Measurements from ENCODE around the gene CPNE5. TPM values are rescaled to one million over a fixed set of nuclear protein-coding genes. Genes with fewer than 3 reads are reported as not detected.
"Not testable (repeated sequence)": the region's sequence is repeated elsewhere in the genome, so short reads cannot be mapped to it uniquely, and the experiment has no call there.

Gene CPNE5
- total and polyA plus RNA-seq, 2 donors (not counting 1 experiment from before 2014, with no cell fraction given), result 0.02 TPM; not detected in 1

DNA sequence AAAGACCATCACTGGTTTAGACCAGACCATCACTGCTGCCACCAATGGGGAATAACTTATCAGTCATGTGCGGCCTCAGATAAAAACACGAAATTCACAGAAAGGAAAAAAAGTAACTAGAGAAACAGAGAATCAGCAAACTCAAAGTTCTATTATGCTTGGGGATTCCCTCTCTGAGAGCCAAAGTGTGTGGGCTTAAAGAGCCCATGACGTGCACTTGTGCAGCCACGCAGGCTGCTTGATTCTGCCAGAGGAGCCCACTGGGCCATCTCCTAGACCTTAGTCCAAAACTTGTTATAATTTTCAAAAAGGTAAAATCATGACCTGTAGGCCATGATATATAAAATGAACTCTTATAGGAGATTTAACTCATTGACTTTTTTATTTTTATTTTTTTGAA, 126.4 kb downstream of the CPNE5 start:
- Histone ChIP-seq H3K9ac (ENCODE audit: insufficient read depth, low read length) (no peak overlapping the region), H3K4me3 (replicated peaks in 1 of 4; ENCODE audit: control extremely low read depth in 1 of 4, insufficient read depth in 1 of 4, low read depth in 3 of 4, low read length in 4 of 4) (no peak overlapping the region), H4K20me1 (ENCODE audit: control insufficient read depth, extremely low read depth, insufficient read depth, low read length) (no peaks in the 10 kb centered on the region), H3K27ac (ENCODE audit: insufficient read depth, low read length) (no peak overlapping the region), H3K9me3 (ENCODE audit: control insufficient read depth, insufficient read depth, low read depth, low read length) (no peaks in the 10 kb centered on the region), H3K4me1 (ENCODE audit: control insufficient read depth, extremely low read depth, insufficient read depth, low read length) (no peaks in the 10 kb centered on the region), H3K79me2 (ENCODE audit: control insufficient read depth, insufficient read depth, low read length) (no peaks in the 10 kb centered on the region), H2AFZ (ENCODE audit: low read length) (no peak overlapping the region), H3K27me3 (ENCODE audit: control insufficient read depth, insufficient read depth, low read length) (peaks cover 9% of the 10 kb centered on the region), H3K4me2 (ENCODE audit: extremely low read depth, insufficient read depth, low read length) (no peak overlapping the region), H3K36me3 (ENCODE audit: control insufficient read depth, insufficient read depth, low read length) (no peaks in the 10 kb centered on the region)
- no peak for DNase-seq (ENCODE audit: low read depth in 2 of 2)
- TF ChIP-seq, protein P1, sequence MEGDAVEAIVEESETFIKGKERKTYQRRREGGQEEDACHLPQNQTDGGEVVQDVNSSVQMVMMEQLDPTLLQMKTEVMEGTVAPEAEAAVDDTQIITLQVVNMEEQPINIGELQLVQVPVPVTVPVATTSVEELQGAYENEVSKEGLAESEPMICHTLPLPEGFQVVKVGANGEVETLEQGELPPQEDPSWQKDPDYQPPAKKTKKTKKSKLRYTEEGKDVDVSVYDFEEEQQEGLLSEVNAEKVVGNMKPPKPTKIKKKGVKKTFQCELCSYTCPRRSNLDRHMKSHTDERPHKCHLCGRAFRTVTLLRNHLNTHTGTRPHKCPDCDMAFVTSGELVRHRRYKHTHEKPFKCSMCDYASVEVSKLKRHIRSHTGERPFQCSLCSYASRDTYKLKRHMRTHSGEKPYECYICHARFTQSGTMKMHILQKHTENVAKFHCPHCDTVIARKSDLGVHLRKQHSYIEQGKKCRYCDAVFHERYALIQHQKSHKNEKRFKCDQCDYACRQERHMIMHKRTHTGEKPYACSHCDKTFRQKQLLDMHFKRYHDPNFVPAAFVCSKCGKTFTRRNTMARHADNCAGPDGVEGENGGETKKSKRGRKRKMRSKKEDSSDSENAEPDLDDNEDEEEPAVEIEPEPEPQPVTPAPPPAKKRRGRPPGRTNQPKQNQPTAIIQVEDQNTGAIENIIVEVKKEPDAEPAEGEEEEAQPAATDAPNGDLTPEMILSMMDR (conservative IDR thresholded peaks at IDR 0.05 in 1 of 2, IDR thresholded peaks at IDR 0.05 in 1 of 2; ENCODE audit: low read depth in 1 of 2, low read length in 2 of 2), result no peak
- TF ChIP-seq EZH2 (IDR thresholded peaks at IDR 0.05; ENCODE audit: low read length, missing control alignments), result no peak

DNA sequence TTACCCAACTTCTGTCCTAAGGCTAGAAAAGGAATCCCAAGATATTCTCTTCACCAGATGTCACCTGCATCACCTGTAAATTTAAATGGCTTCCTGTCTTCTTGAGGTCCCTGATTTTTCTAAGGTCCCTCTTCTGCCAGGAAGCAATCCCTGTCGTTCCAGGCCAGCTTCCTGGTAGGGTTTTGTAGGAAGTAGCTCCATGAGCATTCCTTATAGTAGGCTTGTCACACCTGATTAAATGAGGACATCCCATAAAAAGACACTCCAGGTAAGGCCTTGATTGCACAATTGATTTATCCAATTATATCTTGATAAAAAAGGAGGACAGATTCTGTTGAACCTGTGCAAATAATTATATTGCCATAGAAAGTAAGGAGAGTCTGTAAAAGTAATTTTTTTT, 132.9 kb downstream of the CPNE5 start:
- TF ChIP-seq EZH2 (IDR thresholded peaks at IDR 0.05; ENCODE audit: low read length, missing control alignments), result no peak
- TF ChIP-seq, protein P1 (conservative IDR thresholded peaks at IDR 0.05 in 1 of 2, IDR thresholded peaks at IDR 0.05 in 1 of 2; ENCODE audit: low read depth in 1 of 2, low read length in 2 of 2), result no peak
- Histone ChIP-seq H3K4me3 (replicated peaks in 1 of 4; ENCODE audit: control extremely low read depth in 1 of 4, insufficient read depth in 1 of 4, low read depth in 3 of 4, low read length in 4 of 4) (no peak overlapping the region), H3K27ac (ENCODE audit: insufficient read depth, low read length) (no peak overlapping the region), H3K4me2 (ENCODE audit: extremely low read depth, insufficient read depth, low read length) (no peak overlapping the region), H3K4me1 (ENCODE audit: control insufficient read depth, extremely low read depth, insufficient read depth, low read length) (no peaks in the 10 kb centered on the region), H3K79me2 (ENCODE audit: control insufficient read depth, insufficient read depth, low read length) (no peaks in the 10 kb centered on the region), H3K36me3 (ENCODE audit: control insufficient read depth, insufficient read depth, low read length) (no peaks in the 10 kb centered on the region), H3K9me3 (ENCODE audit: control insufficient read depth, insufficient read depth, low read depth, low read length) (no peaks in the 10 kb centered on the region), H3K27me3 (ENCODE audit: control insufficient read depth, insufficient read depth, low read length) (peaks cover 7% of the 10 kb centered on the region), H3K9ac (ENCODE audit: insufficient read depth, low read length) (no peak overlapping the region), H2AFZ (ENCODE audit: low read length) (no peak overlapping the region), H4K20me1 (ENCODE audit: control insufficient read depth, extremely low read depth, insufficient read depth, low read length) (no peaks in the 10 kb centered on the region)
- DNase-seq (ENCODE audit: low read depth in 2 of 2), result no peak

DNA sequence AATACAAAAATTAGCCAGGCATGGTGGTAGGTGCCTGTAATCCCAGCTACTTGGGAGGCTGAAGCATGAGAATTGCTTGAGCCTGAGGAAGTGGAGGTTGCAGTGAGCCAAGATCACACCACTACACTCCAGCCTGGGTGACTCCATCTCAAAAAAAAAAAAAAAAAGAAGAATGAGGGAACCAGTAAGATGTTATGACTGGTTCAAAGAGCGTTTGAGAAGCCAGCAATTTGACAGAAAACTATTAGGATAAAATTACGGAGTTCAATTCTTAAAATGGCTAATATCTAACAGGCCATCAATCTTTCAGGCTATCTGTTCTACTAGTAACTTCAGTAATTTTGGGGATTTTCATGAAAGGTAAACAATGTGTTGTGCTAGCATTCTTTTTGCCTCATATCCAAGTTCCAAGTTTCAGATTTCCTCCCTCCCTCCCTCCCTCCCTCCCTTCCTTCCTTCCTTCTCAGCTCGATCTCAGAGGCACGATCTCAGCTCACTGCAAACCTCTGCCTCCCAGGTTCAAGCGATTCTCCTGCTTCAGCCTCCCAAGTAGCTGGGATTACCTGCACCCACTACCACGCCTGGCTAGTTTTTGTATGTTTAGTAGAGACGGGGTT, 134.2 kb downstream of the CPNE5 start:
- H3K27ac ChIP-seq (ENCODE audit: insufficient read depth, low read length); H3K79me2 ChIP-seq (ENCODE audit: control insufficient read depth, insufficient read depth, low read length); H3K9ac ChIP-seq (ENCODE audit: insufficient read depth, low read length); H3K4me1 ChIP-seq (ENCODE audit: control insufficient read depth, extremely low read depth, insufficient read depth, low read length); H4K20me1 ChIP-seq (ENCODE audit: control insufficient read depth, extremely low read depth, insufficient read depth, low read length); H3K4me2 ChIP-seq (ENCODE audit: extremely low read depth, insufficient read depth, low read length); H3K4me3 ChIP-seq (replicated peaks in 1 of 4; ENCODE audit: control extremely low read depth in 1 of 4, insufficient read depth in 1 of 4, low read depth in 3 of 4, low read length in 4 of 4); H3K27me3 ChIP-seq (ENCODE audit: control insufficient read depth, insufficient read depth, low read length); H2AFZ ChIP-seq (ENCODE audit: low read length); DNase-seq (ENCODE audit: low read depth in 2 of 2); H3K36me3 ChIP-seq (ENCODE audit: control insufficient read depth, insufficient read depth, low read length); H3K9me3 ChIP-seq (ENCODE audit: control insufficient read depth, insufficient read depth, low read depth, low read length): not testable (repeated sequence)
